Measurements from ENCODE around the gene RTEL1. TPM values are rescaled to one million over a fixed set of nuclear protein-coding genes. Genes with fewer than 3 reads are reported as not detected.
"Not testable (repeated sequence)": the region's sequence is repeated elsewhere in the genome, so short reads cannot be mapped to it uniquely, and the experiment has no call there.

RTEL1 gene
- total RNA-seq, 2 donors from 2014 or later: 37.8 to 114 TPM

DNA sequence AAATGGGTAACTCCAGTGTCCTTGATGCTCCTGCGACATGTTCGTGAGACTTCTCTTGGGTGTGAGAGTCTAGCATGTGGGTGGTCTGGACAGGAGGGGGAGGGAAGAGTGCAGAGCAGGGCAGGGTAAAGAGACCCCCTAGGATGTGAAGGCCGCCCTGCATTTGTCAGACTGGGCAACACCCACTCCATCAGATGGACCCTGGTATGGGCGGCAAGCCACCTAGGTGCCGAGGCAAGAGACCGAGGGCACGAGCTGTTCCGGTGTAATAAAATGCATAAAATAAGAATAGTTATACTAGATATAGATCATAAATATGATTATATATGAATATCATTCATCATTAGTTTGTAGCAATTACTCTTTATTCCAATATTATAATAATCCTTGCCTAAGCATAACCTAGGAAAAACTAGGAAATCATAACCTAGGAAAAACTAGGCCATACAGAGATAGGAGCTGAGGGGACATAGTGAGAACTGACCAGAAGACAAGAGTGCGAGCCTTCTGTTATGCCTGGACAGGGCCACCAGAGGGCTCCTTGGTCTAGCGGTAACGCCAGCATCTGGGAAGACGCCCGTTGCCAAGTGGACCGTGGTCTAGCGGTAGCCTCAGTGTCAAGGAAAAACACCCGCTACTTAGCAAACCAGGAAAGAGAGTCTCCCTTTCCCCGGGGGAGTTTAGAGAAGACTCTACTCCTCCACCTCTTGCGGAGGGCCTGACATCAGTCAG lies 44.1 kb upstream of the RTEL1 start:
- not testable (repeated sequence) for H3K9me3 ChIP-seq; H3K4me1 ChIP-seq (ENCODE audit: control insufficient read depth in 1 of 2, low read depth in 2 of 2); H3K27ac ChIP-seq; ATAC-seq (ENCODE audit: insufficient number of reproducible peaks, low FRiP score, low read depth); H3K27me3 ChIP-seq (replicated peaks; ENCODE audit: insufficient read depth); DNase-seq (ENCODE audit: low spot score); H3K4me3 ChIP-seq
- TF ChIP-seq, protein P1, sequence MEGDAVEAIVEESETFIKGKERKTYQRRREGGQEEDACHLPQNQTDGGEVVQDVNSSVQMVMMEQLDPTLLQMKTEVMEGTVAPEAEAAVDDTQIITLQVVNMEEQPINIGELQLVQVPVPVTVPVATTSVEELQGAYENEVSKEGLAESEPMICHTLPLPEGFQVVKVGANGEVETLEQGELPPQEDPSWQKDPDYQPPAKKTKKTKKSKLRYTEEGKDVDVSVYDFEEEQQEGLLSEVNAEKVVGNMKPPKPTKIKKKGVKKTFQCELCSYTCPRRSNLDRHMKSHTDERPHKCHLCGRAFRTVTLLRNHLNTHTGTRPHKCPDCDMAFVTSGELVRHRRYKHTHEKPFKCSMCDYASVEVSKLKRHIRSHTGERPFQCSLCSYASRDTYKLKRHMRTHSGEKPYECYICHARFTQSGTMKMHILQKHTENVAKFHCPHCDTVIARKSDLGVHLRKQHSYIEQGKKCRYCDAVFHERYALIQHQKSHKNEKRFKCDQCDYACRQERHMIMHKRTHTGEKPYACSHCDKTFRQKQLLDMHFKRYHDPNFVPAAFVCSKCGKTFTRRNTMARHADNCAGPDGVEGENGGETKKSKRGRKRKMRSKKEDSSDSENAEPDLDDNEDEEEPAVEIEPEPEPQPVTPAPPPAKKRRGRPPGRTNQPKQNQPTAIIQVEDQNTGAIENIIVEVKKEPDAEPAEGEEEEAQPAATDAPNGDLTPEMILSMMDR (IDR thresholded peaks at IDR 0.05): peak; percentile 34
- peaks cover 25% of the 10 kb centered on the region for H3K36me3 ChIP-seq

DNA sequence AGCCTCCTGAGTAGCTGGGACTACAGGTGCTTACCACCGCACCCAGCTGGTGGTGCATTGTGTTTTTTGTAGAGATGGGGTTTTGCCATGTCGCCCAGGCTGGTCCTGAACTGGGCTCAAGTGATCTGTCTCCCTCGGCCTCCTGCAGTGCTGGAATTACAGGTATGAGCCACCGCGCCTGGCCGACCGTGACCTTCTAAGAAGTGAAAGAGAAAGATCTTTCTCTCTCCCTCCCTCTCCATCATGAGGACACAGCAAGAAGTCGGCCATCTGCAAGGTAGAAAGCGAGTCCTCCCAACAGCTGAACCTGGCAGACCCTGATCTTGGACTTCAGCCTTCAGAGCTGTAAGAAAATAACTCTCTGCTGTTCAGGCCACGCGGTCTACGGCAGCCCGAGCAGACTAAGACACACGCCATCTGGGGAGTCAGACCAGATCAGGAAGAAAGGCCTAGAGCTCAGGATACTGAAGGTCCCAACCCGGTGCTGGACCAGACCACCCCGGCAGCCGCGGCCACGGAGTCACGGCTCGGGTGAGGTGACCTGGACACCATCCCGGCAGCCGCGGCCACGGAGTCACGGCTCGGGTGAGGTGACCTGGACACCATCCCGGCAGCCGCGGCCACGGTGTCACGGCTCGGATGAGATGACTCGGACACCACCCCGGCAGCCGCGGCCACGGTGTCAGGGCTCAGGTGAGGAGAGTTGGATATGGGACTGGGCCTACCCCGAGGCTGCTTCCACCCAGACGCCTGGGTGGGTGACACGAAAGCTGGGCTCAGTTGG lies 40.8 kb upstream of the RTEL1 start:
- no peak for ATAC-seq (ENCODE audit: insufficient number of reproducible peaks, low FRiP score, low read depth)

DNA sequence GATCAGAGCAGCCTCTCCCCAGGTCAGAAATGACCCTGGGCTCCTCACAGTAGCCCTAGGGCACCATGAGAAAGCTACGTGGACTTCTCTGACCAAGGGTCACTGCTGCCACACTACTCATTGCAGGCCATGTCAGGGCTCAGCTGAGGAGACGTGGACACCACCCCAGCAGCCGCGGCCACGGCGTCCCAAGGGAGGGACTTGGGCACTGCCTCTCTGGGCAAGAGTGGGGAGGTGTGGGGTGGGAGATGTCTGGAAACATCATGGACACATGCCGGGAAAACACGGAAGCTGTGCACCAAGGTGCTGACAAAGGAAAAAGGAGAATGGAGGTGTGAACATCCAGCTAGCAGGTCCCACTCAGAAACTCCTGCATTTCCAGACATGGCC lies 40.2 kb upstream of the RTEL1 start:
- H3K36me3 ChIP-seq: peaks cover 25% of the 10 kb centered on the region
- no peaks in the 10 kb centered on the region for H3K9me3 ChIP-seq
- ATAC-seq (ENCODE audit: insufficient number of reproducible peaks, low FRiP score, low read depth) (no peak), DNase-seq (ENCODE audit: low spot score) (no peak)
- no peak overlapping the region for H3K4me3 ChIP-seq
- TF ChIP-seq, protein P1 (IDR thresholded peaks at IDR 0.05): no peak
- H3K4me1 ChIP-seq (ENCODE audit: control insufficient read depth in 1 of 2, low read depth in 2 of 2): no peaks in the 10 kb centered on the region
- H3K27ac ChIP-seq: no peak overlapping the region
- no peaks in the 10 kb centered on the region for H3K27me3 ChIP-seq (replicated peaks; ENCODE audit: insufficient read depth)

More for the DNA sequence above, 40.8 kb upstream of the RTEL1 start:
- Histone ChIP-seq H3K9me3 (no peaks in the 10 kb centered on the region), H3K27me3 (replicated peaks; ENCODE audit: insufficient read depth) (no peaks in the 10 kb centered on the region), H3K36me3 (peaks cover 25% of the 10 kb centered on the region), H3K27ac (no peak overlapping the region), H3K4me1 (ENCODE audit: control insufficient read depth in 1 of 2, low read depth in 2 of 2) (no peaks in the 10 kb centered on the region), H3K4me3 (no peak overlapping the region)
- TF ChIP-seq, protein P1 (IDR thresholded peaks at IDR 0.05): no peak
- DNase-seq (ENCODE audit: low spot score): no peak

DNA sequence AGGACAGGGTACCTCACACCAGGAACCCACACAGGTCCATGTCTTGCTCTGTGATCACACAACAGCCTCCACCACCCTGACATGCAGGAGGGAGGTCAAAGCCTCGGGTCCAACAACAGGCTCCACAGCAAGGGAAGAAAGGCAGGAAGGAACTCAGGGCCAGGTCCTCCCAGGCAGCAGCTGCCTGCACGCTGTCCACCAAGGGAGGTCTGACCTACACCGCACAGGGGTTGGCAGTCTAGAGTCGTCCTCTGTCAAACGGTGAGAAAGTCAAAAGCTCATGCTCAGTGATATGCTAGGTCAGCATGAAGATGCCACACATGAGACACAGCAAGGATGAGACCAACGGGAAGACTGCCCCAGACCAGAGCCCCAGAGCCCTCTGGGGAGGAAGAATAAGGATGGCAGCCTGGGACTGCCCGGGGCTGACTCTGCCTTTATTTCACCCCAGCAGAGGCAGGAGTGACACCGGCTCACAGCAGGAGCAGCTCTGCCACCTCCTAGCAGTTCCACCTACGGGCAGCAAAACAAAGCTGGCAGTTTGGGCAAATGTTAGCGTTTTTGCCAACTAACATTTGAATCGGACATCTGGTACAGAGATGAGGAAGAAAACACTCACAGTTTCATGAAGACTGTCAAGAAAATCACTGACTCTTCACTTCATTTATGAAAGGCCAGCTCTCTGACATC lies 39.7 kb upstream of the RTEL1 start:
- Histone ChIP-seq H3K27me3 (replicated peaks; ENCODE audit: insufficient read depth) (no peaks in the 10 kb centered on the region), H3K9me3 (no peaks in the 10 kb centered on the region), H3K27ac (no peak overlapping the region), H3K36me3 (peaks cover 25% of the 10 kb centered on the region), H3K4me1 (ENCODE audit: control insufficient read depth in 1 of 2, low read depth in 2 of 2) (no peaks in the 10 kb centered on the region), H3K4me3 (no peak overlapping the region)
- ATAC-seq (ENCODE audit: insufficient number of reproducible peaks, low FRiP score, low read depth) (no peak), DNase-seq (ENCODE audit: low spot score) (no peak)
- TF ChIP-seq, protein P1 (IDR thresholded peaks at IDR 0.05): no peak

DNA sequence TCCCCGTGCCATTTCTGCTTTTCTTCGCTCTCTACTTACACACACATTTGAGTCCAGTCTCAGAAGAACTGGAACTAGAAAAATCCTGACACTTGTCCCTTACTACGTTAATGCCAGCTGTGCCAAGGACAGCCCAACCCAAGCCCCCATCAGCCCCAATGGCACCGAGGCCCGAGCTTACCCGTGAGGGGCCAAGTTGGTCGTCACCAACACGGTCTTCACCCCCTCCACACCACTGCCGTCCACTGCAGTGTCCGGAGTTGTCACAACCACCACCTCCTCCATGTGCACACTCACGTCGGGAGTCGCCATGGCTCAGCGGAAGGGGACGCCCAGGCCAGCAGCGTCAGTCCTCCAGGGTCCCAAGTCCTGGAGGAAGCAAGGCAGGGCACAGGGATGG lies 39.0 kb upstream of the RTEL1 start:
- no peaks in the 10 kb centered on the region for H3K27me3 ChIP-seq (replicated peaks; ENCODE audit: insufficient read depth)
- DNase-seq (ENCODE audit: low spot score): no peak
- no peaks in the 10 kb centered on the region for H3K4me1 ChIP-seq (ENCODE audit: control insufficient read depth in 1 of 2, low read depth in 2 of 2)
- TF ChIP-seq, protein P1 (IDR thresholded peaks at IDR 0.05): no peak
- H3K4me3 ChIP-seq: no peak overlapping the region
- no peak for ATAC-seq (ENCODE audit: insufficient number of reproducible peaks, low FRiP score, low read depth)
- H3K9me3 ChIP-seq: no peaks in the 10 kb centered on the region
- H3K36me3 ChIP-seq: peaks cover 25% of the 10 kb centered on the region
- H3K27ac ChIP-seq: no peak overlapping the region

All from thoracic aorta (tissue), 2 donors.